ENCODE results near the gene HIVEP3.

DNA sequence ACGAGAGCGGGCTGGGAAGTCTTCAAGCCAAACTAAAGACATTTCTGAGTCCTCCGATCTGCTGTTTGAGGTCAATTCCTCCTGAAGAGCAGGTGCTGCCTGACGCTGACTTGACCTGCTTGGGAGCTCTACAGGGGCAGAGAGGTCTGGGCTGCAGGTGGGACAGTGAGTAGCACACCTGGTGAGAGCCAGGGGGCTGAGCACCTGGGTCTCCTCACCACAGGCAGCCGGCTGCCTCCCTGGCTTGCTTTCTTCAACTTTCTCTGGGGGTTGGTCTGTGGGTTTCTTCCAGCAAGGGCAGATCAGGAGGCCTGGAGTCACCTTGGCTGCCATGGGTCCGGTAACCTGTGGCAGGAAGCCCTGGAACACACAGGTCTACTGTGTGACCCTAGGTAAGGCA, 326.8 kb downstream of the HIVEP3 start:
- TF ChIP-seq, protein P1, sequence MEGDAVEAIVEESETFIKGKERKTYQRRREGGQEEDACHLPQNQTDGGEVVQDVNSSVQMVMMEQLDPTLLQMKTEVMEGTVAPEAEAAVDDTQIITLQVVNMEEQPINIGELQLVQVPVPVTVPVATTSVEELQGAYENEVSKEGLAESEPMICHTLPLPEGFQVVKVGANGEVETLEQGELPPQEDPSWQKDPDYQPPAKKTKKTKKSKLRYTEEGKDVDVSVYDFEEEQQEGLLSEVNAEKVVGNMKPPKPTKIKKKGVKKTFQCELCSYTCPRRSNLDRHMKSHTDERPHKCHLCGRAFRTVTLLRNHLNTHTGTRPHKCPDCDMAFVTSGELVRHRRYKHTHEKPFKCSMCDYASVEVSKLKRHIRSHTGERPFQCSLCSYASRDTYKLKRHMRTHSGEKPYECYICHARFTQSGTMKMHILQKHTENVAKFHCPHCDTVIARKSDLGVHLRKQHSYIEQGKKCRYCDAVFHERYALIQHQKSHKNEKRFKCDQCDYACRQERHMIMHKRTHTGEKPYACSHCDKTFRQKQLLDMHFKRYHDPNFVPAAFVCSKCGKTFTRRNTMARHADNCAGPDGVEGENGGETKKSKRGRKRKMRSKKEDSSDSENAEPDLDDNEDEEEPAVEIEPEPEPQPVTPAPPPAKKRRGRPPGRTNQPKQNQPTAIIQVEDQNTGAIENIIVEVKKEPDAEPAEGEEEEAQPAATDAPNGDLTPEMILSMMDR (conservative IDR thresholded peaks at IDR 0.05) = no peak
- TF ChIP-seq EZH2 (IDR thresholded peaks at IDR 0.05; ENCODE audit: low read depth) = no peak
